ENCODE measurements around the gene CGB1.

Gene CGB1

GRCh38 chr19:49004133-49004532 lies 32.6 kb downstream of the CGB1 start (continued):
- TF ChIP-seq PATZ1 (CRISPR knock-in tag; IDR thresholded peaks at IDR 0.05; ENCODE audit: borderline replicate concordance) (no peak), RARB (CRISPR knock-in tag; IDR thresholded peaks at IDR 0.05) (no peak), ARNTL (CRISPR knock-in tag; IDR thresholded peaks at IDR 0.05; ENCODE audit: borderline replicate concordance, low read depth) (no peak), ZC3H10 (CRISPR knock-in tag; IDR thresholded peaks at IDR 0.05) (no peak), TCF4 (CRISPR knock-in tag; IDR thresholded peaks at IDR 0.05; ENCODE audit: borderline replicate concordance) (no peak), GLIS3 (CRISPR knock-in tag; IDR thresholded peaks at IDR 0.05) (no peak)

GRCh38 chr19:48999481-49000325 lies 37.0 kb downstream of the CGB1 start:
- TF ChIP-seq POU6F1 (CRISPR knock-in tag; IDR thresholded peaks at IDR 0.05; ENCODE audit: borderline replicate concordance, low read depth) (no peak), CREB5 (CRISPR knock-in tag; IDR thresholded peaks at IDR 0.05; ENCODE audit: low read depth) (no peak), GLIS3 (CRISPR knock-in tag; IDR thresholded peaks at IDR 0.05) (no peak)
- ATAC-seq = peak; percentile 89

GRCh38 chr19:48997972-48998371 lies 38.7 kb downstream of the CGB1 start:
- 0 out of 3 replicates have a peak, but pooled peaks have one; percentile 7 for ATAC-seq

GRCh38 chr19:48994035-48994386 lies 42.7 kb downstream of the CGB1 start:
- no peak for ATAC-seq
- TF ChIP-seq TCF4 (CRISPR knock-in tag; IDR thresholded peaks at IDR 0.05; ENCODE audit: borderline replicate concordance) (no peak), ZFP3 (CRISPR knock-in tag; IDR thresholded peaks at IDR 0.05) (no peak), ZC3H10 (CRISPR knock-in tag; IDR thresholded peaks at IDR 0.05) (no peak), RARB (CRISPR knock-in tag; IDR thresholded peaks at IDR 0.05) (no peak), SNAI2 (CRISPR knock-in tag; IDR thresholded peaks at IDR 0.05) (no peak), TOX (CRISPR knock-in tag; IDR thresholded peaks at IDR 0.05; ENCODE audit: borderline replicate concordance) (no peak), CSDC2 (CRISPR knock-in tag; IDR thresholded peaks at IDR 0.05) (no peak), ARNTL (CRISPR knock-in tag; IDR thresholded peaks at IDR 0.05; ENCODE audit: borderline replicate concordance, low read depth) (no peak), PATZ1 (CRISPR knock-in tag; IDR thresholded peaks at IDR 0.05; ENCODE audit: borderline replicate concordance) (no peak), BACH2 (CRISPR knock-in tag; IDR thresholded peaks at IDR 0.05; ENCODE audit: borderline replicate concordance) (no peak), ZNF8 (CRISPR knock-in tag; IDR thresholded peaks at IDR 0.05) (no peak), ESRRG (CRISPR knock-in tag; IDR thresholded peaks at IDR 0.05) (no peak), TSHZ2 (CRISPR knock-in tag; IDR thresholded peaks at IDR 0.05) (no peak), GLIS3 (CRISPR knock-in tag; IDR thresholded peaks at IDR 0.05) (no peak)

More at GRCh38 chr19:48997972-48998371, 38.7 kb downstream of the CGB1 start:
- TF ChIP-seq ZNF8 (CRISPR knock-in tag; IDR thresholded peaks at IDR 0.05) (no peak), ESRRG (CRISPR knock-in tag; IDR thresholded peaks at IDR 0.05) (no peak), ZNF565 (CRISPR knock-in tag; conservative IDR thresholded peaks at IDR 0.05; ENCODE audit: low read depth) (no peak), BACH2 (CRISPR knock-in tag; IDR thresholded peaks at IDR 0.05; ENCODE audit: borderline replicate concordance) (no peak), TCF4 (CRISPR knock-in tag; IDR thresholded peaks at IDR 0.05; ENCODE audit: borderline replicate concordance) (no peak), GLIS3 (CRISPR knock-in tag; IDR thresholded peaks at IDR 0.05) (no peak), PPARA (CRISPR knock-in tag; IDR thresholded peaks at IDR 0.05; ENCODE audit: borderline replicate concordance) (no peak), ISL1 (CRISPR knock-in tag; IDR thresholded peaks at IDR 0.05) (no peak), CSDC2 (CRISPR knock-in tag; IDR thresholded peaks at IDR 0.05) (no peak), OSR1 (CRISPR knock-in tag; IDR thresholded peaks at IDR 0.05) (no peak), RARB (CRISPR knock-in tag; IDR thresholded peaks at IDR 0.05) (no peak), PATZ1 (CRISPR knock-in tag; IDR thresholded peaks at IDR 0.05; ENCODE audit: borderline replicate concordance) (no peak), ARNTL (CRISPR knock-in tag; IDR thresholded peaks at IDR 0.05; ENCODE audit: borderline replicate concordance, low read depth) (no peak)
